Measurements from ENCODE around the gene ENO4.

The ENO4 gene

DNA sequence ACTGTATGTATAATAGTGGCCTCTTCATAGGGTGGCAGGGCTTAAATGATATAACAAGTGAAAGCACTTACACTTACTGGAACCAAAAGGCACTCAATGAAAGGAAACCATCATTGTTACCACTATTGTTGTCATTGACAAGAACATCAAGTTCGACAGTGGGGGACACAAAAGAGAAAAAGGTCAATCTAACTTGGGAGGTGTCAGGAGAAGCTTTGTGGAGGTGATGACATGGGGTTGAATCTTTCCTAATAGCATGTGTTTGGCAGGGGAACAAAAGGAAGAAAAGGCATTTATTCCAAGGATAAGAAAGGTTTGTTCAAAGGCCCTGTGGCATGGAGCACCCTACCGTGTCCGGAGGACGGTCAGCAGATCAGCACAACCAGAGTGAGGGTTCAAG is 18.2 kb upstream of the ENO4 start:
- no peak for DNase-seq

DNA sequence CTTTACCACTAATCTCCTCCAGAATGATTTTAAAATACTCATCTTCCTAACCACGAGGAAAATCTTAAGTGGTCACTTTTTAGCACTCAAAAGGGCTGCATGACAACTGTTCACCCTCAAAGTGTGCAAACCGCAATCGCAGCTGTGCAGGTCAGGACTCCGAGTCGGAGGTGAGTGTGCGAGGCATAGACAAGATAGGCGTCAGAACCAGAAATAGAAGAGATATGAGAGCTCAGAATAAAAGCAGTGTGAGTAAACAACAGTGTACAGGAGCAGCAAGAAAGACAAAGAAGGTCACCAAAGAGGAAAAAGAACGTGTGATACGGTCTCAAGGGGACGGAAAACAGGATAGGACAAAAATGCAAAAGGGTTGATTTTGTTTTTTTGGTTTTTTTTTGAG is 17.5 kb upstream of the ENO4 start:
- DNase-seq: no peak

DNA sequence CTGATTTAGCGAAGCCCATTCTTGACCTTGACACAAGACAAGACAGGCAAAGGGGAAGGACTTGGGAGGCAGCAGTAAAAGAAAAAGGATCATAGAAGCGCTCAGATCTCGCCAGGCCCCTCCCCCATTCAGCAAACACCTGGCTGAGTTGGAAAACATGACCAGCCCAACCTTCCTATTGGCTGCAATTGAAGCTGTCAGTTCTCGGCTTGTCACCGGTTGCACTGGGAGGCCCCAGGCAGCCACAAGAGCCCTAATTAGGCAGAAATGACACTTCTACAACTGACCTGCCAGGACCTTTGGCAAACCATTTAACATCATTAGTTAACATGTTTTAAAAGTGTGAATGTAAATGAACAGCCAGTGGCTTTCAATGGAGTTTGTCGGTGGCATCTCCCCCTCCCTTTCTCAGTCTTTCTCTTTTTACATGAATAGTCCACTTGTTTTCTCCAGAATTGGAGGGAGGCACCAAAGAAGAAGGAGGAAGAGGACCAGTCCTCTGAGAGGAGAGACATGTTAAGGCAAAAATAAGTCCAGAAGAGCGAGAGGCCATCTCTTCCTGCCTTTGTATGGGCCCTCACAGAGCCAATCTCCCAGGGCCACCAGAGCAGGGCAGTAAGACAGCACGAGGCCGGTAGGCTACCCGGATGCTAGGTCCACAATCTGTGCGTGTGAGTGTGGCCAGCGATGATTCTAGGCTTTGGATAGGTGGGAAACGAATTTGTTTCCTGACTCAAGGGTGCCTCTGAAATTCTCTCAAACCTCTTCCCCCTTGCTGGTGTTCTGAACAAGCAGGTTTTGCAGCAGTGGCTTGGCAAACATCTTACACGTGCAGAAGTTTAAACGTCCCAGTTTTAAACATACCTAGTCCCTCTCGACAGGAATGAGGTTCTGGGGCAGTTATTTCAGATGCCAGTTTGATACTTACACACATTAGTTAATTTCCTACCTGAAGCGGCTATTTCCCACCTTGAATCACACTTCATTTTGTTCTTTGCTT is 15.0 kb upstream of the ENO4 start:
- DNase-seq: no peak

DNA sequence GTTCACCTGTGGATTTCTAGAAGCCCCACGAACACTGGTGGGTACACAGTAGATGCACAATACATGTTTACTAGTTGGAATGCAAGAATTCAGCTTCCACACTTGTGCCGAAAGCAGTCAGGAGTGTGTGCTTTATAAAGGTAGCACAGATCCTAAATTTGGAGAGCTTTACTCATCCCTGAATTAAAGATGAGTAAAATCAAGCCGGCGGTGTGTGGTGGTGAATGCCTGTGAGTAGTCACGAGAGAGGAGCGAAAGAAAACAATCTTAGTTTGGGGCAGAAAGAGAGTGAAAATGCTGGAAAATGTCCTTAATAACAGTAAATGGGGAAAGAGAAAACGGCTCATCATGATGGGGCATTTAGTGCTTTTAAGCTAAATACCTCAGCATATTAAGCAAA is 13.6 kb upstream of the ENO4 start:
- no peak for DNase-seq

DNA sequence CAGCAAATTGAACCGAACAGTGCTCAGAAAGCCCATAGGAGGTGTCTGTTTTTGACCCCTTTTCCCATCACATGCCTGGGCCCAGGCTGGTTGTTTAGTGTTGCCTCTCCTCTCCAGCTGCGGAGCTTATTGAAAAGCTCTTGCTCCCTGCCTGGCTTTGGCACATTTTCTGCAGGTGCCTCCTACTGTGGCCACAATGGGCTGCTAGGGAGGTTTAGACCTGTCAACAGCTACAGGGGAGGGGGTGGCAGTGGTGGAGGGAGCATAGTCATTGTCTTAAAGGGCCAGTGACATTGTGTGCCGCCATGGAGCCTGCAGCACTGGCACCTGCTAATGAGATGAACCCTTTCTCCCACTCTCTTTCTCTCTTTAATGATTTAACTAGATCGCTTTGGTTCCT is 13.2 kb upstream of the ENO4 start:
- no peak for DNase-seq

DNA sequence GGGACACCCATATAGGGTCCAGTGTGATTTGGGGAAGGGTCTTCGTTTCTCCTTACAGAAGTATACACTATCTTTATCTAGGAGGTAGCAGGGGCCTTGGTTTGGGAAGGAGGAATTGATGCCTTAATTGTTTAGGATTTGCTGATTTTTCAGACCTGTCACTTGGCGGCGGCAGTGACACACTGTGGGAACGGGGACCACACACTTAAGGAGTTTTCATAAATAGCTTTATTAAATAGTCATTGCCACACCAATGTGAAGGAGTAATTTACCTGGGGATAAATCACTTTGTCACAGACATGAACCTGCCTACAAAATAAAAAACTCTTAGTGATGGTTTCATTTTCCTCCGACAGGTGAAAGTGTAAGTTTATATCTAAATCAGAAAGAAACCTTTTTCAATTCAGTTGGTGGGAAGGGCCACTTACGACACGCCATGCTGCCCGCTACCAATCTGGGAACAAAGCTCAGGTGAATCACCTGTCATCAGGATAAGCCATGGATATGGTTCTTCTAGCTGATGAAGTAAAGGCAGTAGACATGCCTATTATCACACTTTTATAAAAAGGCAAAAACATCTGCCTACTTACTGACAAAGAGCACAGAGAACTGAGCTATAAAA is 12.3 kb upstream of the ENO4 start:
- DNase-seq: peak in 2 of 3 donors; percentile 8 to 19

DNA sequence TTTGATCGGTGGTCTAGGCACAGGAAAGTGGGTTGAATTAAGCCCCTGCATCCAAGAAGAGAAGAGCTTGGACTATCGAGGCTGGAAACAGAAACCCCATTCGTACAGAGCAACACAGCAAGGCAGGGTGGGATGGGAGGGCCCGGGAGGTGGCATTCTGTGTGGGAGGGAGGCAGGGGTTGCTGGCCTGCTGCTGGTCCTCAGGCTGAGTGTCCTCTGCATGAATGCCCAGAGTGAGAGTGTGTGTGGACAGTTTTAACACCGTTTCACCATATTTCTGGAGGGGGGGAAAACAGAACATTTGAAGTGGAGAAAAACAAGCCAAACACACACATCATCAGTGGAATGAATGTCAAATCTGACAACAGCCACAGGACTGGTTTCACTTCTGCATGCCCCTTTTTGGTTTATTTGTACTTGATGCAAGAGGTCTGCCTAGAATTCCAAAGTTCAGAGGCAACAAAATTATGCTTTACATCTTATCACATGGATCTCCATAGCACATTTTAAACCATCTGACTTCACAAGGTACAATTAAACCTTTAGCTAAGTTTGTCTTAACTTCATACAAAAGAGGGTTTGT is 11.1 kb upstream of the ENO4 start:
- DNase-seq: no peak

DNA sequence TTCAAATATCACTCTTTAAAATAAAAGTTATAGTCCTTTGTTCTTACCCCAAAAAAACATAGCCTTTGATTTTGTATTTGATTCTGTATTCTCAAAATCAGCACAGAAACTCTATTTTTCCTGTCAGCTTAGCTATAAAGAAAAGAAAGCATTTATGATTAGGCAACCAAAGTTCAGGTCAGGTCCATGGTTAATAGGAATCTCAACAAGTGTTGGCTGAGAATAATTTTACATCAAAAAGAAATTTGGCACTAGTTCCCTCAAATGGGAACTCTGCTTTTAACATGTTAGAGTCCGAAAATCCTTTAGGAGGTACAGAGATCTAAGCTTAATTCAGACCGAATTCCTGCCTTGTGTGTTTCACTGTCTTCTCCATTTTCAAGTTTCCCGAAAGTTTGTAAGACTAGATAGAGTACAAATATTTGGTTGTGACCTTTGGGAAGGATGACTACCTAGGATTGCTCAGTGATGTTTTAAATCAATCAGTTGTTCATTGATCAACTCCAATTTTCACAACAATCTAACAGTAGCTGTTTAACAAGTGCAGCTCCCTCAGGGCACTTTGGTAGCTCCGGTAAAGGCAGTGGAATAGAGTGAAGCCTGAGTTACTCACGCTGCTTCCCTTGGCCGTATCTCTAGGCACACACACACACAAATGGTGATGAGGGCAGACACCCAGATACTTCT is 8.8 kb upstream of the ENO4 start:
- no peak for DNase-seq

DNA sequence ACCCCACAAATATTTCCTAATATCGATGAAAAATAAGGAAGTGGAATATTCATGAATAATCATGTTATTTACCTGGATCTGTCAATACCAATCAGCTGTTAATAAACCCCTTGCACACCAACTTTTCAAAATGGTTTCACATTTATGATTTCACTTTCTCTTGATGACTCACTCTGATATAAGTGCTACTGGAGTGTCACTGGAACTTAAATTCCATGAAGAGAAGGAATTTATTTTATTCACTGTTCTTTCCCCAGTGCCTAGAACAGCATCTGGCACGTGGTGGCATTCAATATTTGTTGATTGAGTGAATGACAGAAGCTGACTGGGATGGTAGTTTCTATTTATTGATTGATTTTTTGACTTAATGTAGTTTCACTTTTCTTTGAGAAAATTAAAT is 3.5 kb upstream of the ENO4 start:
- DNase-seq: peak in 1 of 3 donors; percentile 10

DNA sequence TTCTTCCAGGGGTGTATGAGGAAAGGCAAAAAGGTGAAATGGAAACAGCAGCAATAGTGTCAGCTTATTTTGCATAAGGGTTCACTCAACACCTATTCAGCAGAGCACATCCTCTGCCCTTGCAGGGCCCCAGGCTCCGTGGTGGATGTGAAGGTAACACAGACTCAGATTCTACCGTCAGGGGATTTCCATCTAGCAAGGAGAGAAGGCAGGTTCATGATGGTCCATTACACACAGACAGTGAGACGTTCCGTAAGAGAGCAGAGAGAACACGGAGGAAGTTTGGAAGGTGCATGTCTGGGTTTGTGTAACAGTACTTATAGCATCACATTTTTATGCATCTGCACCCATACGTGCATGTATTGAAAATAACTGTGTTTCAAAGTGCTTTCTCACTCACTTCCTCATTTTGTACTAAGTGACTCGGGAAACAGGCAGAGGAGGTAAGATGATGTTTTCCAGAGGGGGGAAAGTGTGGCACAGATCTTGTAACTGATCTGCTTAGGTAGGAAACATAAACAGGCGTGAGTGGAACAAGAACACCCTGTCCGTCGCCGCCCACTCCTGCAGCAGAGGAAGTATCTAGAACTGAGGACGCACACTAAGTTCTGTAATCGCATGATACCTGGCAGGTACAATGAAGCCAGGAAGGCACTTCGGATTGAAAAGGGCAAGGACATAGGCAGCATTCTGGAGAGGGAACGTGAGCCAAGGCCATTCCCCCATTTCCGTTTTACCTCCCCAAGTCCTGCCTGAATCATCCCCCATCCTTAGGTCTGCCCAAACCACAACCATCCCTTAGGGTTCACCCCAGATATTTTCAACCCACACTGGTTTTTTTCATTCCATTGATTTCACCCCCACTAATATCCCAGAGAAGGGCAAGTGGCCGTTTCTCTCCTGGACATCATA is 1.0 kb upstream of the ENO4 start:
- peak in 2 of 3 donors; percentile 11 to 12 for DNase-seq

DNA sequence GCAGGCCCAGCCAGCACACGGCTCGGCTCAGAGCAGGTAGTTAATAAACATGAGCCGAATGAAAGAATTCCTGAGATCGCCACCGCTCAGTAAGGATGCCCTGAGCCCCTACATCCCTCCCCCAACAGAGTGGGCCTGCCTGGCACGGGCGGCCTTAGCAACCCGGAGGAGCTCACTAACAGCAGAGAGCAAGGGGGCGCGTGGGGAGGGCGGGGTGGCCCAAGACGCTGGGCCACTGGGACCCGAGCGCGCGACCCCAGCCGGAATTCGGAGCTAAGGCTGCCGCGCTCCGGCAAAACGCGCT is 403 bp upstream of the ENO4 start:
- no peak for DNase-seq

DNA sequence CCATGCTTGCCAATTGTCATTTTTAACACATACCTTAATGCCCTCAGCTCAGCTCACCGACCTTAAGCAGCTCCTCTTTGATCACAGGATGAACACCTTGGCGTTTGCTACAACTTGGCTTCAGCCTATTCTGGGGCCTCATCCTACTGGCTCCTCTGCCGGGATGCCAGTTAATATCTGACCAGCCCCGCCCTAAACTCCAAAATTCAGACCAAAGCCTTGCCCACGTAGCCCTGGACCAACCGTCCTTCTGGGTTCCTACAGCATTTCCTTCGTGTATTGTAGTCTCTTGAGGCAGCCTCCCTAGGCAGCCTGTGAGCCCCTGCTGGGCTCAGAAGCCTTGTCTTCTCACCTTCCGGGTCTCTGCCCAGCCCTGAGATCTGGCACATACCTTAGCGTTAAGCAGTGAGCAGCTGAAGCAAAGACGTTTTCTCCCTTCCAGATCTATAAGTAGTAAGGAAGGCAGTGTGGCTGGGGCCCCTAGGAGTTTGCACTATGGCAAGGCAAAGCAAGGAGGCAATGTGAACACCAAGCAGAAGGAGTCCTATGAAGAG is 836 bp downstream of the ENO4 start:
- no peak for DNase-seq

DNA sequence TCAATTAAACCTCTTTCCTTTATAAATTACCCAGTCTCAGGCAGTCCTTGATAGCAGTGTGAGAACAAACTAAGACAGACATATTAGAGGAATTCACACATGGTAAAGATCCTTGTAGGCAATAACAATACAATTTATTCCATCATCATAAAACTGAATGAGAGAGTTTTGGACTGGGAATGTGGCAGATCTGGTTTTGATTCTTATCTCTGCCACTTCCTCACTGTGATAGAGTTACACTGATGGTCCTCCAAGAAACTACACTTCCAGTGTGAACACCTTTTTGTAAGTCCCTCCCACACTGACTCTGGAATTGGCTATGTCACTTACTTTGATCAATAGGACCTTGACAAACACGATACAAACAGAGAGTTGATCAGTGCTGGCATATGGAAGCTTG is 2.9 kb downstream of the ENO4 start:
- no peak for DNase-seq

DNA sequence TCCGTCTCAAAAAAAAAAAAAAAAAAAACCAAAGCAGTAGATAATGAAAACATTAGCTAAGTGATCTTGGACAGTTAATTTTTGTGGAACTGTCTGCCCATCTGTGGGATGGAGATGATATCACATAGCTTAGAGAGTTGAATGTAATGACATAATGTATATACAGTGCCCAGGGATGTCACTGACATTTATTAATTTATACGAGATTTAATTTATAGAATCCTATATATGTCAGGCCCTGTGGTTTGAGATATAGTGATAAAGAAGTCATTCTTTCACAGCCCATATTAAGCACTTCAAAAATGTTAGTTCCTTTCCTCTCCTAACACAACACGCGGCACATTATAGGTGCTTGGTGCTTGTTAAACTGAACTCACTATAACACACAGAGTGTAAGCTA is 4.0 kb downstream of the ENO4 start:
- DNase-seq: no peak

DNA sequence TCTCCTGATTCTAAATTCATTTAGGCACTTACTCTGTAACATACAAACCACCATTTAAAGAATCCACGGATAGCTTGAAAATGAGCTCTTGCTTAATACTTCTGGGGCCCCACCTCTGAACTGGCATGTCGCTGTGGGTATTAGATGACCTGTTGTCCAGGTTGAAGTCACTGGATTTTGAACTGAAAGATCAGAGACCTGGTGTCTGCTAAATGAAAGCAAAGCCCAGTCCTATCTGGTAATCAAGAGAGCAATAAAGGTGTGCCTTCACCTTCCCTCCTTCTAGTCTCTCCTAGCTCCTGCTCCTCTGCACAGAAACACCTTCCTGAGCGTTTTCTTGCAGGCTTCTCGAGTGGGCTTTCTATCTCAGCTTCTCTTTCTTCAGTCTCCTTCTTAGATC is 4.4 kb downstream of the ENO4 start:
- no peak for DNase-seq

DNA sequence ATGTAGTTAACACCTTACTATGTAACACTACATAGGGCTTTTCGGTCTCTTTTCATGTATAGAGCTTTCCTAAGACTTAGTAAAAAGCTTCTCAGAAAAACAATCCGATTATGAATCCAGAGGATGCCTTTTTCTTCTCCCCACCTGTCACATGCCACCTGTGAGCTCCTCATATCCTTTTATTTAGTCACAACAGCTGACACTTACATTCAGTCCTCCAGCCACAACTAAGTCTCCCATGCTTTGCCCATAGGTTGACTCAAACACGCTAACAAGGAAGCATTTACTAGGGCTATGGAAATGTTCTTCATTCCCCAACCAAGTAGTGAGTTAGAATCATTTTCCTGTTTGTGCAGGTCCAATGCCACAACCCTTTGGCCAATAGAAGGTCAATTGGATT is 7.9 kb downstream of the ENO4 start:
- no peak for DNase-seq

DNA sequence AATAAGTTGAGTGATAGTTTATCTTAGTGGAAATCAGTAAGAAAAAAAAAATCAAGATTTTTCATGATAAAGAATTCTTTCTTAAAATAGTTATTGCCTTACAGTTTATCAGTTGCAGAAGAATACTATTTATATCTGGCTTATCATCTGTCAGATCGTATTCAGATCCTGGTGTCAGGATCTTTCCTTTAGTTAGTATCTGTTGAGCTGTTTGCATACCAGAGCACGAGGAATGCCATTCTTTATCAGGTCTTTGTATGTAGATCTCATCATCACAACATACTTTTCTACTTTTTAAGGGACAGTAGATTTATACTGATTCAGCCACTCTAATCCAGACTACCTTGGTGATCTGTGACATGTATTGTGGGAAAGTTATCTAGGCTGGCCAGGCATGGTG is 12.5 kb downstream of the ENO4 start:
- DNase-seq: no peak

DNA sequence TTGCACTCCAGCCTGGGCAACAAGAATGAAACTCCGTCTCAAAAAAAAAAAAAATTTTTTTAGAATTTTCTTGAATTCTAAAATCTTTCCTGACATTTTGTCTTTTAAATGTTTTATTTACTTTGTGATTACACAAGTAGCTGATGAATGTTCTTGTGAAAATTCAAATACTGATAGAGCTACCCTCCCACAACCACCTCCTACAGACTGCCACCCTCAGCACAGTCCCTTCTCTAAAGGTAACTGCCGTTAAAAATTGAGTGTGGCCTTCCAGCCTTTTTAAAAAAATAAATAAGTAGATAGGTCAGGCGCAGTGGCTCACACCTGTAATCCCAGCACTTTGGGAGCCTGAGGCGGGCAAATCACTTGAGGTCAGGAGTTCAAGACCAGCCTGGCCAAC is 15.1 kb downstream of the ENO4 start:
- no peak for DNase-seq

DNA sequence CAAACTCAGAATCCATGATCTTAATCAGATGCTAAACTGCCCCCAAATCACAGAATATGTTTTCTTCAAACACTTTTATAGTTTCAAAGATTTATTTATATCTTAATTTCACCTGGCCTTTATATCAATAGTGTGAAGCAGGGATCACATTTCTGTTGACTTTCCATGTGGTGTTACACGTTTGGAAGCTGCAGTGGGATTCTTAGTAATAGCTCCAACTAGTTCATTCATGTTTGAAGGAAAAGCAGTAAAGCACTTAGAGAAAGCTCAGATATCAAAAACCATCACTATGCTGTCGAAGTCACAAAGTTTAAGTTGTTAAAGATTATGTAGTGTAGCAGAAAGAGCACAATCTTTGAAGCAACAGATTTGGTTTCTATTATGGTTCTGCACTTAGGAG is 16.8 kb downstream of the ENO4 start:
- no peak for DNase-seq

DNA sequence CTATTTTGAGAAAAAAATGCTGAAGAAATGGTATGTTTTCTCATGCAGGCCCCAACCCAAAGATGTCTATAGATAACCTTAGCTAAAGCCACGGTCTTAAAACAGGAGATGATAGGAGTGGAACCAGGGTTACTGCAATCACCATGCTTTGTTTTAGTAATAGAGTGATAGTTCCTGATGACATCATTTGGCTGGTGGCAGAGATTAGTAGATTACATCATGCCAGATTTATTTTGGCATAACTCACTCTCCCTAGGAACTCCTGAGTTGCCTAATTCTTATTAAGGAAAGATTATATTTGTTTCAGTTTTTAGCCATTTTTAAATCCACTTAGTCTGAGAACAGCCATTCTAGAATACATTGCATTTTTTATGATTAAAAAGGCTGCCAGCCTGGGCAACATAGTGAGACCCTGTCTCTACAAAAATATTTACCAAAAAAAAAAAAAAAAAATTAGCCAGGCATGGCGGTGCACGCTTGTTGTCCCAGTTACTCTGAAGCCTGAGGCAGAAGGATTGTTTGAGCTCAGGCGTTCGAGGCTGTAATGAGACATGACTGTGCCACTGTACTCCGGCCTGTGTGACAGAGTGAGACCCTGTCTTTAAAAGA is 17.8 kb downstream of the ENO4 start:
- peak; percentile 21 to 61 (median 46) for DNase-seq

DNA sequence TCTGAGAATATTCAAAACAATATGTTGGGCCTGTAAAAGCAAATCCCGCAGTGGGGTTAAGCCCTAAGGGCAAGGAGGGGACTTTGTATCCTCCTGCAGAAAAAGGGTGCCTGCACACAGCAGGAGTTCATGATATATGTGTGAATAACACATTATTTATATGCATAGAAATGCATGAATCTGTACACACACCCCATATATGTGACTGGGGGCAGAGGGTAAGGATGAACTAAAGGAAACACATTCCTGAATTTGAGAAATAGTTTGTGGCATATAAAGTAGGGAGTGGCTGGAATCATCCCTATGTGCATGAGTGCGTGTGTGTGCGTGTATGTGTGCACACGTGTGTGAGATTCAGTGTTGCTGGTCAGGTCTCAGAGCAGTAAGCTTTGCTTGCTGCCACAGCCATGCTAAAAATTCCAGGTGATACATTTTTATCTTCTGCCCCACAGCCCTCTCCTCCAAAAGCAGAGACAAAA is 18.9 kb downstream of the ENO4 start:
- DNase-seq: no peak

DNA sequence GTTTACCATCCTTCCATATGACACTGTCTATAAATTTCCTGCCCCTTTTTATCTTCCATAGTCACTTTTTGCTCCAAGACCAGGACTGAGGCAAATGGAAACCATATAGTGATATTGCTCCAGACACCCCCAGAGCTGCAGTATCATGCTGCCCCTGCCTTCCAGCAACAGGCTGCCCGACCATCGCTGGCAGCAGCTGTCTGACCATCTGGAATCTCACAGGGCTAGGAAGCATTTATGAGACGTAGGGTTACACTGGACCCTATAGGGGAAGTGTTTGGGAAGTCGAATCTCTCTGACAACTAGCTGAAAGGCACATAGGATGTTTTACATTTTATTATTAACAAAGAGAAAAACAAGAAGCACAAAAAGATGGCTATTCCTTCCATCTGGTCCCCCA is 19.4 kb downstream of the ENO4 start:
- no peak for DNase-seq

Measured in suppressor macrophage treated with lipopolysaccharide for 1 hour (primary cell).